ENCODE data around the gene EPG5. TPM values are rescaled to one million over a fixed set of nuclear protein-coding genes. Genes with fewer than 3 reads are reported as not detected.

The EPG5 gene
- total RNA-seq (31.1 and 32.1 TPM in 2 replicates), polyA plus RNA-seq (4.6 and 5.7 TPM in 2 replicates)

DNA sequence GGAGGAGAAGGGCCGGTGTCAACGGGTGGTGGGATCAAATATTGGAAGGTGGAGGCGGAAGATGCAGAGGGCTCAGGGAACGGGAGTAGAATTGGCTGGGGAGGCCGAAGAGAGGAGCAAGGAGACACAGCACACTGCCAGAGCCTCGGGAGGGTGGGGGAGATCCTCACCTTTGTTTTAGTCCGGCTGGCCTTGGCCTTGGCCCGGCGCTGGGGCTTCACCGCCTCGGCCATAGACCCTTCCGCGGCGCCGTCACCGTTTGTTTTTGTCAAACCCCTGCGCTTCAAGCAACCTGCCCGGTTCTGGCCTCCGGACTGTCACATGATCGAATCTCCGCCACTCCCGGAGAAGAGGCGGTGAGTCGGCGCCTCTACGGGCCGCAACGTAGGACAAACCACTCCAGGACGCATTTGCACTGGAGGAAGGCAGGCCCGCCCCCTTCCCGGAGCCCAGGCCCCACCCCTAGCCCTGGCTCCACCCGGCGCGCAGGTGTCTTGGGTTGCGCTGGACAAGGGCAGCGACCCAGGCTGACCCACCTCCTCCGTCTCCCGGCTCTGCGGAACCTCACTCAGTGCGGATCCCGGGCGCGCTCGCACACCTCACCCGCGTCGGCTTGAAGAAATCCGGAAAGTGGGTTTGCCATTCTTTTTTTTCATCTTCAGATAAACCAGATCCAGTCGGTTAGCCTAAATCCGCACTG lies at the start of gene EPG5:
TSS of gene EPG5 (minus strand) at position 323 of the 700 bp plus-strand sequence. CDS start at position 233, 90 bp downstream.
- H3K4me1 ChIP-seq (ENCODE audit: insufficient read depth): peaks cover 7% of the 10 kb centered on the region
- H3K27ac ChIP-seq: peak within 1 kb of the TSS; percentile 84
- H3K9me2 ChIP-seq (replicated peaks; ENCODE audit: insufficient read depth): no peaks in the 10 kb centered on the region
- no peaks in the 10 kb centered on the region for H3K9me3 ChIP-seq (ENCODE audit: low read depth)
- peak within 1 kb of the TSS; percentile 87 for H3K4me3 ChIP-seq
- no peaks in the 10 kb centered on the region for H3K27me3 ChIP-seq
- H3K36me3 ChIP-seq (replicated peaks; ENCODE audit: insufficient read depth, low read depth): no peaks in the 10 kb centered on the region
- H2AFZ ChIP-seq: peak within 1 kb of the TSS; percentile 98
- TF ChIP-seq EZH2 (IDR thresholded peaks at IDR 0.05; ENCODE audit: borderline replicate concordance) (no peak), CTCF (IDR thresholded peaks at IDR 0.05; ENCODE audit: poor library complexity) (no peak), EZH2phosphoT487 (IDR thresholded peaks at IDR 0.05; ENCODE audit: low read depth, severe bottlenecking, unreplicated experiment) (no peak)
- DNase-seq (ENCODE audit: low spot score): peak; percentile 97
- H3K79me2 ChIP-seq: peaks cover 44% of the 10 kb centered on the region
- H4K20me1 ChIP-seq (ENCODE audit: insufficient read depth, poor library complexity, severe bottlenecking): no peaks in the 10 kb centered on the region
- H3K4me2 ChIP-seq: peak within 1 kb of the TSS; percentile 88
- WGBS (ENCODE audit: low lambda C conversion rate, missing lambda C conversion rate): under 1% methylated on average over 37 of the region's 50 CpGs

GRCh38 chr18:46013484-46014189 lies 46.5 kb upstream of the EPG5 start:
- 96% methylated on average over 5 of the region's 5 CpGs for WGBS (ENCODE audit: low lambda C conversion rate, missing lambda C conversion rate)
- Histone ChIP-seq H3K4me2 (no peak overlapping the region), H3K4me3 (no peak overlapping the region), H3K36me3 (replicated peaks; ENCODE audit: insufficient read depth, low read depth) (no peaks in the 10 kb centered on the region), H3K27me3 (no peaks in the 10 kb centered on the region), H3K9me3 (ENCODE audit: low read depth) (no peaks in the 10 kb centered on the region), H4K20me1 (ENCODE audit: insufficient read depth, poor library complexity, severe bottlenecking) (no peaks in the 10 kb centered on the region), H3K4me1 (ENCODE audit: insufficient read depth) (no peaks in the 10 kb centered on the region), H3K79me2 (no peaks in the 10 kb centered on the region), H2AFZ (no peak overlapping the region), H3K9me2 (replicated peaks; ENCODE audit: insufficient read depth) (no peaks in the 10 kb centered on the region), H3K27ac (no peak overlapping the region)
- no peak for TF ChIP-seq EZH2 (IDR thresholded peaks at IDR 0.05; ENCODE audit: borderline replicate concordance)
- no peak for TF ChIP-seq EZH2phosphoT487 (IDR thresholded peaks at IDR 0.05; ENCODE audit: low read depth, severe bottlenecking, unreplicated experiment)
- no peak for TF ChIP-seq CTCF (IDR thresholded peaks at IDR 0.05; ENCODE audit: poor library complexity)
- DNase-seq (ENCODE audit: low spot score): no peak

GRCh38 chr18:46010676-46011075 lies 43.5 kb upstream of the EPG5 start:
- Histone ChIP-seq H3K36me3 (replicated peaks; ENCODE audit: insufficient read depth, low read depth) (no peaks in the 10 kb centered on the region), H3K4me3 (no peak overlapping the region), H3K9me3 (ENCODE audit: low read depth) (no peaks in the 10 kb centered on the region), H3K4me2 (no peak overlapping the region), H3K27me3 (no peaks in the 10 kb centered on the region), H3K4me1 (ENCODE audit: insufficient read depth) (no peaks in the 10 kb centered on the region), H4K20me1 (ENCODE audit: insufficient read depth, poor library complexity, severe bottlenecking) (no peaks in the 10 kb centered on the region), H3K9me2 (replicated peaks; ENCODE audit: insufficient read depth) (no peaks in the 10 kb centered on the region), H2AFZ (no peak overlapping the region), H3K79me2 (no peaks in the 10 kb centered on the region), H3K27ac (no peak overlapping the region)
- TF ChIP-seq EZH2phosphoT487 (IDR thresholded peaks at IDR 0.05; ENCODE audit: low read depth, severe bottlenecking, unreplicated experiment) (no peak), CTCF (IDR thresholded peaks at IDR 0.05; ENCODE audit: poor library complexity) (no peak), EZH2 (IDR thresholded peaks at IDR 0.05; ENCODE audit: borderline replicate concordance) (no peak)
- WGBS (ENCODE audit: low lambda C conversion rate, missing lambda C conversion rate): 97% methylated on average over 4 of the region's 4 CpGs
- no peak for DNase-seq (ENCODE audit: low spot score)
